ENCODE measurements around the gene PVR. TPM values are rescaled to one million over a fixed set of nuclear protein-coding genes. Genes with fewer than 3 reads are reported as not detected.

The PVR gene
- total and polyA plus RNA-seq, 9 of the 15 experiments (the other 6 are each of a cell fraction or from before 2014, with no cell fraction given), result 0.89 to 14.5 (median 9.8) TPM

DNA sequence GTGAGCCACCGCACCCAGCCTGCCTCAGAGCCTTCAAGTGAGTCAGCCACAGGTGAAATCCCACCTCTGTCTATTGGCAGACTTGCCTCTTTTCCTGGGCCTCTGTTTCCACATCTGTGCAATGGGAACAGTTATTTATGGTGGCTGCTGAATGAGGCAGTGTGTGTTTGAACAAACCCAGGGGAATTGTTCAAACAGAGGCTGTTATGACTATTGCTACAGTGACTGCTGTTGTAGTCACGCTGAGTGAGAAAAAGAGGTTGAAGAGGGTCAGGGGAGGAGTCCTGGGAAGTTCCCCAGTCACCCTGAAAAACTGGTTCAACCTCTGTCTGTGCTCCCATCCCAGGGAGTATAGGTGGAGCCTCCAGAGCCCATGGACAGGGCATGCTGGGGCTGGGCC lies 27.7 kb downstream of the PVR start, which contains the start of gene CEACAM19:
CEACAM19 (plus strand) TSS at position 83 of the 400 bp plus-strand sequence. CDS start 450 bp downstream, outside the sequence.
- FAIRE-seq (no peak), DNase-seq (ENCODE audit: extremely low read depth in 1 of 4, low spot score in 3 of 4) (no peak), ATAC-seq (no peak)
- in situ Hi-C loops (cut with MboI), result no loop called here
- ChIA-PET CTCF (ENCODE audit: low intra/inter-chr PET ratio) (no interaction called here), POLR2A (no interaction called here)
- Histone ChIP-seq H3K9me3 (replicated peaks; ENCODE audit: control insufficient read depth, insufficient read depth, low read depth, low read length) (no peaks in the 10 kb centered on the region), H3K79me2 (ENCODE audit: control insufficient read depth, insufficient read depth, low read length) (no peaks in the 10 kb centered on the region), H3K36me3 (ENCODE audit: control insufficient read depth, insufficient read depth, low read length) (no peaks in the 10 kb centered on the region), H3K9ac (ENCODE audit: insufficient read depth in 1 of 2, low read depth in 2 of 2, low read length in 2 of 2) (0 out of 4 replicates have a peak within 1 kb of the TSS, but pooled peaks of 1 of the 2 experiments have one; percentile 17), H3K4me2 (ENCODE audit: insufficient read depth, low read length) (no peak within 1 kb of the TSS), H4K20me1 (replicated peaks; ENCODE audit: control insufficient read depth, insufficient read depth, low read length) (no peaks in the 10 kb centered on the region; the same call in 1 of the 2 replicates), H3K9me1 (ENCODE audit: control insufficient read depth, insufficient read depth, low read length) (no peaks in the 10 kb centered on the region), H3K27ac (ENCODE audit: extremely low read depth, low read depth, low read length) (no peak within 1 kb of the TSS), H2AFZ (ENCODE audit: low read depth, low read length) (no peak within 1 kb of the TSS), H3K4me3 (no peak within 1 kb of the TSS), H3K4me1 (replicated peaks in 1 of 2; ENCODE audit: control insufficient read depth in 2 of 2, insufficient read depth in 2 of 2, low read length in 2 of 2) (no peaks in the 10 kb centered on the region), H3K27me3 (ENCODE audit: control insufficient read depth in 2 of 2, insufficient read depth in 2 of 2, low read length in 2 of 2) (no peaks in the 10 kb centered on the region)
- no TSS peak for BruUV-seq (replicated peaks)
- WGBS (ENCODE audit: insufficient coverage, low coverage, missing lambda C conversion rate), result 40% methylated on average over 2 of the region's 2 CpGs
- intact Hi-C loops (cut with micrococcal nuclease), result no loop called here
- TF ChIP-seq FOXA1 (IDR thresholded peaks at IDR 0.05; ENCODE audit: borderline replicate concordance), result no peak
- no peak for TF ChIP-seq ZNF699 (CRISPR knock-in tag; IDR thresholded peaks at IDR 0.05; ENCODE audit: insufficient replicate concordance)
- no peak for TF ChIP-seq L3MBTL2 (IDR thresholded peaks at IDR 0.05)
- TF ChIP-seq RBM25 (IDR thresholded peaks at IDR 0.05; ENCODE audit: low read depth, low read length, severe bottlenecking), result peak; percentile 53
- no peak for TF ChIP-seq IRF2 (CRISPR knock-in tag; IDR thresholded peaks at IDR 0.05)
- no peak for TF ChIP-seq MAZ (CRISPR knock-in tag; conservative IDR thresholded peaks at IDR 0.05 in 1 of 2, IDR thresholded peaks at IDR 0.05 in 1 of 2)
- TF ChIP-seq, protein P1, sequence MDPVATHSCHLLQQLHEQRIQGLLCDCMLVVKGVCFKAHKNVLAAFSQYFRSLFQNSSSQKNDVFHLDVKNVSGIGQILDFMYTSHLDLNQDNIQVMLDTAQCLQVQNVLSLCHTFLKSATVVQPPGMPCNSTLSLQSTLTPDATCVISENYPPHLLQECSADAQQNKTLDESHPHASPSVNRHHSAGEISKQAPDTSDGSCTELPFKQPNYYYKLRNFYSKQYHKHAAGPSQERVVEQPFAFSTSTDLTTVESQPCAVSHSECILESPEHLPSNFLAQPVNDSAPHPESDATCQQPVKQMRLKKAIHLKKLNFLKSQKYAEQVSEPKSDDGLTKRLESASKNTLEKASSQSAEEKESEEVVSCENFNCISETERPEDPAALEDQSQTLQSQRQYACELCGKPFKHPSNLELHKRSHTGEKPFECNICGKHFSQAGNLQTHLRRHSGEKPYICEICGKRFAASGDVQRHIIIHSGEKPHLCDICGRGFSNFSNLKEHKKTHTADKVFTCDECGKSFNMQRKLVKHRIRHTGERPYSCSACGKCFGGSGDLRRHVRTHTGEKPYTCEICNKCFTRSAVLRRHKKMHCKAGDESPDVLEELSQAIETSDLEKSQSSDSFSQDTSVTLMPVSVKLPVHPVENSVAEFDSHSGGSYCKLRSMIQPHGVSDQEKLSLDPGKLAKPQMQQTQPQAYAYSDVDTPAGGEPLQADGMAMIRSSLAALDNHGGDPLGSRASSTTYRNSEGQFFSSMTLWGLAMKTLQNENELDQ (CRISPR knock-in tag; IDR thresholded peaks at IDR 0.05; ENCODE audit: borderline replicate concordance), result no peak
- TF ChIP-seq GABPA (tag; conservative IDR thresholded peaks at IDR 0.05; ENCODE audit: low read depth), result no peak
- no peak for TF ChIP-seq ZNF134 (CRISPR knock-in tag; conservative IDR thresholded peaks at IDR 0.05)
- TF ChIP-seq PATZ1 (CRISPR knock-in tag; IDR thresholded peaks at IDR 0.05; ENCODE audit: borderline replicate concordance), result no peak
- TF ChIP-seq, protein P2, sequence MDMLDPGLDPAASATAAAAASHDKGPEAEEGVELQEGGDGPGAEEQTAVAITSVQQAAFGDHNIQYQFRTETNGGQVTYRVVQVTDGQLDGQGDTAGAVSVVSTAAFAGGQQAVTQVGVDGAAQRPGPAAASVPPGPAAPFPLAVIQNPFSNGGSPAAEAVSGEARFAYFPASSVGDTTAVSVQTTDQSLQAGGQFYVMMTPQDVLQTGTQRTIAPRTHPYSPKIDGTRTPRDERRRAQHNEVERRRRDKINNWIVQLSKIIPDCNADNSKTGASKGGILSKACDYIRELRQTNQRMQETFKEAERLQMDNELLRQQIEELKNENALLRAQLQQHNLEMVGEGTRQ (CRISPR knock-in tag; IDR thresholded peaks at IDR 0.05), result no peak
- TF ChIP-seq NFYB (IDR thresholded peaks at IDR 0.05; ENCODE audit: extremely low read depth, insufficient read length), result no peak
- TF ChIP-seq U2AF1 (optimal IDR thresholded peaks at IDR 0.05; ENCODE audit: low read depth, low read length), result no peak
- no peak for TF ChIP-seq SFPQ (IDR thresholded peaks at IDR 0.05; ENCODE audit: low read depth, low read length)
- no peak for TF ChIP-seq GABPB1 (CRISPR knock-in tag; IDR thresholded peaks at IDR 0.05)
